Upper lobe of right lung (tissue), 1 donor: ENCODE data around the gene CFL1. TPM values are rescaled to one million over a fixed set of nuclear protein-coding genes. Genes with fewer than 3 reads are reported as not detected.

Source experiments
- ATAC-seq: fragments of 200-7000 bp; cut with Tn5 transposase; one replicate; pipeline ENCODE4 v1.9.1; 2020; ENCODE audit warnings: mild to moderate bottlenecking, moderate library complexity
- DNase-seq: peaks from one replicate; pipeline ENCODE4 v3.0.0-alpha.2; 2020
- H3K27ac ChIP-seq: fragments of 200-600 bp; one replicate; pipeline ENCODE4 v1.8.0; 2022
- H3K27me3 ChIP-seq: fragments of 200-600 bp; one replicate; pipeline ENCODE4 v1.8.0; 2022; ENCODE audit warnings: mild to moderate bottlenecking
- H3K36me3 ChIP-seq: fragments of 200-600 bp; one replicate; pipeline ENCODE4 v1.8.0; 2022
- H3K4me1 ChIP-seq: fragments of 200-600 bp; one replicate; pipeline ENCODE4 v1.8.0; 2022
- H3K4me3 ChIP-seq: fragments of 200-600 bp; one replicate; pipeline ENCODE4 v1.8.0; 2022; ENCODE audit warnings: mild to moderate bottlenecking
- H3K9me3 ChIP-seq: fragments of 200-600 bp; one replicate; pipeline ENCODE4 v1.8.0; 2022
- intact Hi-C: fragments of 100-400 bp; cut with DNase I; formaldehyde crosslinking; loops from one replicate; pipeline ENCODE4 v1.11.0; 2022
- total RNA-seq: library from RNA; stranded (reverse); fragmentation: NEBNext Ultra II Directional; extraction: Animal tissue kit (Norgen Biotek cat#: 25700); gene quantifications from one replicate; pipeline ENCODE4 v1.2.1, GENCODE V29; 2021
- TF ChIP-seq, protein P1 (sequence below): fragments of 200-600 bp; IDR thresholded peaks from one replicate; pipeline ENCODE4 v1.8.0; 2022; ENCODE audit warnings: antibody characterized with exemption
- donor health status: DM: no; HTN: yes; CAD: no; lungs with severe emphysema.

Gene CFL1
- total RNA-seq, 1 donor from 2014 or later = 608 TPM

DNA sequence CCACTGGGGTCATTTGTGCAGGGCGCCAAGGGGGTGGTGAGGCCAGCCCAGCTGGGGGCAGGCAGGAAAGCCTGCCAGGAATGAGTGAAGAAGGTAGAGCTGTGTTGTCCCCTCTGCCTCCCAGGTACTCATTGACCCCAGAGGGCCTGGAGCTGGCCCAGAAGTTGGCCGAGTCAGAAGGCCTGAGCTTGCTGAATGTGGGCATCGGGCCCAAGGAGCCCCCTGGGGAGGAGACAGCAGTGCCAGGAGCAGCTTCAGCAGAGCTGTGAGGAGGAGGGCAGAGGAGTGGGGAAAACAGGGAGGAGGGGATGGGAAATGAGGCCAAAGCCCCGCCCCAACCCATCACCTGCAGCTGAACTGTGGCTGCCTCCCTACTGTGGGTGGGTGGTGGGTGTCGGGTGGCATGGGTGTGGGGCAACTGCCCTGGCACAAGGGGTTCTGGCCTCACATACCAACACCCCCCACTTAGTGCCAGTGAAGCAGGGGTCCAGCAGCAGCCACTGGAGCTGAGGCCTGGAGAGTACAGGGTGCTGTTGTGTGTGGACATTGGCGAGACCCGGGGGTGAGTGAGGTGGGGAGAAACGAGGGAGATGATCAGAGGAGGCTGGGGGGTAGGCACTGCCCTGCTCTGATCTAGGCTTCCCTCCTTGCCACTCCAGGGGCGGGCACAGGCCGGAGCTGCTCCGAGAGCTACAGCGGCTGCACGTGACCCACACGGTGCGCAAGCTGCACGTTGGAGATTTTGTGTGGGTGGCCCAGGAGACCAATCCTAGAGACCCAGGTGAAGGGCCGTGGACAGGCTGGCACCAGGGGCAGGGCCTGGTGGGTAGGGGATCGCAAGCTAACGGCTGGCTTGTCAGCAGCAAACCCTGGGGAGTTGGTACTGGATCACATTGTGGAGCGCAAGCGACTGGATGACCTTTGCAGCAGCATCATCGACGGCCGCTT is 5.2 kb upstream of the CFL1 start:
- ATAC-seq (no peak), DNase-seq (peak; percentile 60)
- Histone ChIP-seq H3K4me3 (no peak overlapping the region), H3K4me1 (peaks cover 23% of the 10 kb centered on the region), H3K9me3 (no peaks in the 10 kb centered on the region), H3K27me3 (no peaks in the 10 kb centered on the region), H3K27ac (no peak overlapping the region), H3K36me3 (peaks cover 65% of the 10 kb centered on the region)
- TF ChIP-seq, protein P1, sequence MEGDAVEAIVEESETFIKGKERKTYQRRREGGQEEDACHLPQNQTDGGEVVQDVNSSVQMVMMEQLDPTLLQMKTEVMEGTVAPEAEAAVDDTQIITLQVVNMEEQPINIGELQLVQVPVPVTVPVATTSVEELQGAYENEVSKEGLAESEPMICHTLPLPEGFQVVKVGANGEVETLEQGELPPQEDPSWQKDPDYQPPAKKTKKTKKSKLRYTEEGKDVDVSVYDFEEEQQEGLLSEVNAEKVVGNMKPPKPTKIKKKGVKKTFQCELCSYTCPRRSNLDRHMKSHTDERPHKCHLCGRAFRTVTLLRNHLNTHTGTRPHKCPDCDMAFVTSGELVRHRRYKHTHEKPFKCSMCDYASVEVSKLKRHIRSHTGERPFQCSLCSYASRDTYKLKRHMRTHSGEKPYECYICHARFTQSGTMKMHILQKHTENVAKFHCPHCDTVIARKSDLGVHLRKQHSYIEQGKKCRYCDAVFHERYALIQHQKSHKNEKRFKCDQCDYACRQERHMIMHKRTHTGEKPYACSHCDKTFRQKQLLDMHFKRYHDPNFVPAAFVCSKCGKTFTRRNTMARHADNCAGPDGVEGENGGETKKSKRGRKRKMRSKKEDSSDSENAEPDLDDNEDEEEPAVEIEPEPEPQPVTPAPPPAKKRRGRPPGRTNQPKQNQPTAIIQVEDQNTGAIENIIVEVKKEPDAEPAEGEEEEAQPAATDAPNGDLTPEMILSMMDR = no peak
- intact Hi-C loops = no loop called here

- Histone ChIP-seq H3K9me3 (no peaks in the 10 kb centered on the region), H3K4me1 (peaks cover 23% of the 10 kb centered on the region), H3K4me3 (no peak overlapping the region), H3K27me3 (no peaks in the 10 kb centered on the region), H3K36me3 (peaks cover 56% of the 10 kb centered on the region), H3K27ac (no peak overlapping the region)
- intact Hi-C loops = no loop called here
- TF ChIP-seq, protein P1 = no peak
- peak; percentile 63 for DNase-seq
- no peak for ATAC-seq
These were observed 4.3 kb upstream of the CFL1 start for GRCh38 chr11:65862191-65862735.

DNA sequence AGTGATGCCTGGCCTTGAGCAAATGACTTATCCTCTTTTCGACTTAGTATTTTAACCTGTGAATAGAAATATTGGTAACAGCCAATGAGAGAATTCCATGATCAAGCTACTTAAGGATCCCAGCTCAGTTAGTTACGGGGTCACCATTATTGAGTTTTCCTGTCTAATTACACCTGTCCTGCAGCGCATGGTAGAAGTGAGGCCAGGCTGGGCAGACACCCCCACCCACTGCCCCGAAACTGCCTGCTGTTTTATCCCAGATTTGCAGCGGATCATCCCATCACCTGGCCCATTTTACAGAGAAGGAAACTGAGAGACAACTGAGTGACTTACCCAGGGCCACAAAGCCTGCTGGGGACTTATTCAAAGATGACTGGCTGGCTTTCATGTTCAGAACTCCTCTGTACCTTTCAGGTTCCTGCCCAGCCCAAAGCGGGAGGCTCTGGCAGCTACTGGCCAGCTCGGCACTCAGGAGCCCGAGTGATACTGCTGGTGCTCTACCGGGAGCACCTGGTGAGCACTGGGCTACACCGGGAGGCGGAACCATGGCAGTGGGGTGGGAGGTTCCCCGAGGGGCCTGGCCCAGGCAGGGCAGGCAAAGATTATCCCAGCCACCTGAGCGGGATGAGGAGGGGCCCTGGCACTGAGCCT is 3.7 kb upstream of the CFL1 start:
- H3K4me1 ChIP-seq = peaks cover 23% of the 10 kb centered on the region
- H3K4me3 ChIP-seq = peak overlapping the region; percentile 98
- no peaks in the 10 kb centered on the region for H3K9me3 ChIP-seq
- DNase-seq = no peak
- no peak for ATAC-seq
- TF ChIP-seq, protein P1 = no peak
- intact Hi-C loops = no loop called here
- peak overlapping the region; percentile 97 for H3K27ac ChIP-seq
- H3K27me3 ChIP-seq = no peaks in the 10 kb centered on the region
- H3K36me3 ChIP-seq = peaks cover 50% of the 10 kb centered on the region

DNA sequence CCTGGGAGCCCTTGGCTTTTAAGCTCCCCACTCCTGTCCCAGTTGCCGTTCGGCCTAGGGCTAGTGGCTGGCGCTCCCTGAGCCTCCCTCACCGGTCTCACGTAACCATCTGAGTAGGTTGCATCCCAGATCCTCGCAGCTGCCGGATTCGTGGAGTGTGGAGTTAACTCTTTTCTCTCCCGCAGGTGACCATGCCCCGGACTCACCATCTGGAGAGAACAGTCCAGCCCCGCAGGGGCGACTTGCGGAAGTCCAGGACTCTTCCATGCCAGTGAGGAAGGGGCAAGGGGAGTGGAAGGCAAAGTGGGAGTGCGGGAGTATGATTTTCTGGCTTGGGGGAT is 3.2 kb upstream of the CFL1 start:
- peaks cover 47% of the 10 kb centered on the region for H3K36me3 ChIP-seq
- H3K4me1 ChIP-seq = peaks cover 27% of the 10 kb centered on the region
- TF ChIP-seq, protein P1 = no peak
- intact Hi-C loops = no loop called here
- H3K4me3 ChIP-seq = peak overlapping the region; percentile 98
- no peak for DNase-seq
- H3K9me3 ChIP-seq = no peaks in the 10 kb centered on the region
- H3K27me3 ChIP-seq = no peaks in the 10 kb centered on the region
- no peak for ATAC-seq
- H3K27ac ChIP-seq = peak overlapping the region; percentile 97

DNA sequence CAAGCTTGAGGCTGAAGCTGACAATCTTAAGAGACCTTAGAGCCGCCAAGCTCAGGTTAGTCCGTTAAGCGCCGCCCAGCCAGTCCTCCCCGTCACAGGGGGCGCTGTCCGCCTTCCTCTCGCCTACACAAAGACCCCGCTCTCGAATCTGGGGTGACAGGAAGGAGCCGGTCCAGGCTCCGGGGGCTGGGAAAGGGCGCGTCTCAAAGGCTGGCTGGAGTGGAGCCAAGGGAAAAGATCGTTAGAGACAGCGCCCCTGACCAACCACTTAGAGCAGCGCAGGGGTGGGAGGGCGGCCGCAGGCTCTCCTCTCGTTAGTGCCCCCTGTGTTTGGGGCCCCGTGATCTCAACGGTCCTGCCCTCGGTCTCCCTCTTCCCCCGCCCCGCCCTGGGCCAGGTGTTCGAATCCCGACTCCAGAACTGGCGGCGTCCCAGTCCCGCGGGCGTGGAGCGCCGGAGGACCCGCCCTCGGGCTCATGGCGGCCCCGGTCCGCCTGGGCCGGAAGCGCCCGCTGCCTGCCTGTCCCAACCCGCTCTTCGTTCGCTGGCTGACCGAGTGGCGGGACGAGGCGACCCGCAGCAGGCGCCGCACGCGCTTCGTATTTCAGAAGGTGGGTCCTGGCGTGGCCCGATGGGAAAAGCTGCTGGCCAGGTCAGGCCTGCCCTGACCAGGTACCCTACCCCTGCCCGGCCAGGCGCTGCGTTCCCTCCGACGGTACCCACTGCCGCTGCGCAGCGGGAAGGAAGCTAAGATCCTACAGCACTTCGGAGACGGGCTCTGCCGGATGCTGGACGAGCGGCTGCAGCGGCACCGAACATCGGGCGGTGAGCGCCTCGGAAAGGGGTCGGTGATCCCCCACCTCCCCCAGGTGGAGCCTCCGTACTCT is 2.5 kb upstream of the CFL1 start, which contains the start of gene MUS81:
Gene MUS81, plus strand, starts transcription at position 156 of the 887 bp plus-strand sequence. Its CDS starts 321 bp downstream, at position 477.
- TF ChIP-seq, protein P1 = peak; percentile 92
- DNase-seq (peak; percentile 98), ATAC-seq (peak; percentile 73)
- intact Hi-C loops = no loop called here
- Histone ChIP-seq H3K27ac (peak within 1 kb of the TSS; percentile 97), H3K4me3 (peak within 1 kb of the TSS; percentile 98), H3K36me3 (peaks cover 47% of the 10 kb centered on the region), H3K9me3 (no peaks in the 10 kb centered on the region), H3K27me3 (no peaks in the 10 kb centered on the region), H3K4me1 (peaks cover 31% of the 10 kb centered on the region)
